Glutamatergic neuron (in vitro differentiated cells): ENCODE results near the gene KCNJ4. TPM values are rescaled to one million over a fixed set of nuclear protein-coding genes. Genes with fewer than 3 reads are reported as not detected.
A peak's percentile ranks its signal among the peaks of the same experiment; 100 is the strongest.

Source experiments
- DNase-seq: peaks from one replicate; pipeline ENCODE4 v3.0.0; 2022
- H3K27ac Mint-ChIP-seq: one replicate; pipeline ENCODE4 v1.8.0; 2020; ENCODE audit warnings: mild to moderate bottlenecking, mixed read lengths, inconsistent platforms; ENCODE audit not compliant: unreplicated experiment
- H3K27me3 Mint-ChIP-seq: one replicate; pipeline ENCODE4 v1.8.0; 2020; ENCODE audit warnings: mild to moderate bottlenecking, moderate library complexity, mixed read lengths, inconsistent platforms; ENCODE audit not compliant: unreplicated experiment
- H3K36me3 Mint-ChIP-seq: one replicate; pipeline ENCODE4 v1.8.0; 2020; ENCODE audit warnings: mild to moderate bottlenecking, mixed read lengths, inconsistent platforms; ENCODE audit not compliant: unreplicated experiment
- H3K4me1 Mint-ChIP-seq: one replicate; pipeline ENCODE4 v1.8.0; 2020; ENCODE audit warnings: mild to moderate bottlenecking, low read depth, mixed read lengths, inconsistent platforms; ENCODE audit not compliant: unreplicated experiment
- H3K4me3 Mint-ChIP-seq: one replicate; pipeline ENCODE4 v1.8.0; 2020; ENCODE audit warnings: mild to moderate bottlenecking, mixed read lengths, inconsistent platforms; ENCODE audit not compliant: unreplicated experiment
- H3K9me3 Mint-ChIP-seq: one replicate; pipeline ENCODE4 v1.8.0; 2020; ENCODE audit warnings: mild to moderate bottlenecking, moderate library complexity, mixed read lengths, inconsistent platforms; ENCODE audit not compliant: unreplicated experiment
- total RNA-seq: library from RNA; stranded (reverse); fragmentation: NEBNext Ultra II Directional; extraction: Animal tissue kit (Norgen Biotek cat#: 25700); gene quantifications from one replicate; pipeline ENCODE4 v1.2.1, GENCODE V29; 2021; ENCODE audit not compliant: unreplicated experiment
- TF ChIP-seq, protein P1 (sequence below): fragments of 200-600 bp; sonication (generic); IDR thresholded peaks from one replicate; pipeline ENCODE4 v1.5.0; 2021; ENCODE audit not compliant: partially characterized antibody, unreplicated experiment

KCNJ4 gene
- total RNA-seq, 1 donor from 2014 or later, result 0.86 TPM

- no peak overlapping the region for H3K27ac Mint-ChIP-seq
- no peaks in the 10 kb centered on the region for H3K4me1 Mint-ChIP-seq
- no peaks in the 10 kb centered on the region for H3K27me3 Mint-ChIP-seq
- H3K9me3 Mint-ChIP-seq, result no peaks in the 10 kb centered on the region
- TF ChIP-seq, protein P1, sequence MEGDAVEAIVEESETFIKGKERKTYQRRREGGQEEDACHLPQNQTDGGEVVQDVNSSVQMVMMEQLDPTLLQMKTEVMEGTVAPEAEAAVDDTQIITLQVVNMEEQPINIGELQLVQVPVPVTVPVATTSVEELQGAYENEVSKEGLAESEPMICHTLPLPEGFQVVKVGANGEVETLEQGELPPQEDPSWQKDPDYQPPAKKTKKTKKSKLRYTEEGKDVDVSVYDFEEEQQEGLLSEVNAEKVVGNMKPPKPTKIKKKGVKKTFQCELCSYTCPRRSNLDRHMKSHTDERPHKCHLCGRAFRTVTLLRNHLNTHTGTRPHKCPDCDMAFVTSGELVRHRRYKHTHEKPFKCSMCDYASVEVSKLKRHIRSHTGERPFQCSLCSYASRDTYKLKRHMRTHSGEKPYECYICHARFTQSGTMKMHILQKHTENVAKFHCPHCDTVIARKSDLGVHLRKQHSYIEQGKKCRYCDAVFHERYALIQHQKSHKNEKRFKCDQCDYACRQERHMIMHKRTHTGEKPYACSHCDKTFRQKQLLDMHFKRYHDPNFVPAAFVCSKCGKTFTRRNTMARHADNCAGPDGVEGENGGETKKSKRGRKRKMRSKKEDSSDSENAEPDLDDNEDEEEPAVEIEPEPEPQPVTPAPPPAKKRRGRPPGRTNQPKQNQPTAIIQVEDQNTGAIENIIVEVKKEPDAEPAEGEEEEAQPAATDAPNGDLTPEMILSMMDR, result no peak
- no peak overlapping the region for H3K4me3 Mint-ChIP-seq
- H3K36me3 Mint-ChIP-seq, result no peaks in the 10 kb centered on the region
- no peak for DNase-seq
Measured at GRCh38 chr22:38494498-38494897, 39.5 kb upstream of the KCNJ4 start.

- H3K36me3 Mint-ChIP-seq, result no peaks in the 10 kb centered on the region
- H3K27ac Mint-ChIP-seq, result no peak overlapping the region
Measured at GRCh38 chr22:38491707-38492348, 36.8 kb upstream of the KCNJ4 start.

GRCh38 chr22:38490915-38491314 lies 35.9 kb upstream of the KCNJ4 start:
- Mint-ChIP-seq H3K4me1 (peaks cover 1% of the 10 kb centered on the region), H3K4me3 (no peak overlapping the region), H3K36me3 (no peaks in the 10 kb centered on the region), H3K27me3 (no peaks in the 10 kb centered on the region), H3K27ac (no peak overlapping the region), H3K9me3 (no peaks in the 10 kb centered on the region)
- TF ChIP-seq, protein P1, result no peak
- no peak for DNase-seq

More at GRCh38 chr22:38491707-38492348, 36.8 kb upstream of the KCNJ4 start:
- H3K27me3 Mint-ChIP-seq, result no peaks in the 10 kb centered on the region
- H3K9me3 Mint-ChIP-seq, result no peaks in the 10 kb centered on the region
- H3K4me3 Mint-ChIP-seq, result no peak overlapping the region
- H3K4me1 Mint-ChIP-seq, result no peaks in the 10 kb centered on the region
- DNase-seq, result no peak
- TF ChIP-seq, protein P1, result no peak

- H3K4me3 Mint-ChIP-seq, result no peak overlapping the region
- no peak overlapping the region for H3K27ac Mint-ChIP-seq
- no peaks in the 10 kb centered on the region for H3K36me3 Mint-ChIP-seq
- H3K27me3 Mint-ChIP-seq, result no peaks in the 10 kb centered on the region
- no peaks in the 10 kb centered on the region for H3K9me3 Mint-ChIP-seq
- TF ChIP-seq, protein P1, result no peak
- H3K4me1 Mint-ChIP-seq, result peaks cover 1% of the 10 kb centered on the region
- no peak for DNase-seq
Measured at GRCh38 chr22:38490475-38490874, 35.5 kb upstream of the KCNJ4 start.

- H3K27ac Mint-ChIP-seq, result peak overlapping the region; percentile 64
- no peaks in the 10 kb centered on the region for H3K36me3 Mint-ChIP-seq
- DNase-seq, result no peak
- H3K9me3 Mint-ChIP-seq, result no peaks in the 10 kb centered on the region
- H3K27me3 Mint-ChIP-seq, result no peaks in the 10 kb centered on the region
- H3K4me3 Mint-ChIP-seq, result no peak overlapping the region
- TF ChIP-seq, protein P1, result no peak
- peaks cover 1% of the 10 kb centered on the region for H3K4me1 Mint-ChIP-seq
Measured at GRCh38 chr22:38489561-38490145, 34.7 kb upstream of the KCNJ4 start.
